Hypothalamus (tissue), 51 donors: ENCODE measurements around the gene GRM4.
A peak's percentile ranks its signal among the peaks of the same experiment; 100 is the strongest.

Experiments used
- DNase-seq, 51 donors: peaks; one replicate each; lab custom pipeline; 2025; lab: John Stamatoyannopoulos, UW

Gene GRM4

GRCh38 chr6:34113532-34113931 lies 32.4 kb downstream of the GRM4 start:
- DNase-seq, result no peak

GRCh38 chr6:34112126-34112525 lies 33.8 kb downstream of the GRM4 start:
- DNase-seq, result no peak

GRCh38 chr6:34110610-34111009 lies 35.3 kb downstream of the GRM4 start:
- no peak for DNase-seq

- DNase-seq, result no peak
Measured at GRCh38 chr6:34108176-34108575, 37.7 kb downstream of the GRM4 start.

GRCh38 chr6:34106900-34107299 lies 39.0 kb downstream of the GRM4 start:
- DNase-seq, result no peak

- DNase-seq, result no peak
Measured at GRCh38 chr6:34106421-34106820, 39.5 kb downstream of the GRM4 start.

- DNase-seq, result no peak
Measured at GRCh38 chr6:34104628-34105027, 41.3 kb downstream of the GRM4 start.

- DNase-seq, result no peak
Measured at GRCh38 chr6:34104186-34104585, 41.7 kb downstream of the GRM4 start.

GRCh38 chr6:34103321-34103720 lies 42.6 kb downstream of the GRM4 start:
- no peak for DNase-seq

- no peak for DNase-seq
Measured at GRCh38 chr6:34102696-34103095, 43.2 kb downstream of the GRM4 start.

- DNase-seq, result no peak
Measured at GRCh38 chr6:34102099-34102656, 43.7 kb downstream of the GRM4 start.

- DNase-seq, result no peak
Measured at GRCh38 chr6:34100788-34101187, 45.1 kb downstream of the GRM4 start.

- no peak for DNase-seq
Measured at GRCh38 chr6:34099878-34100277, 46.0 kb downstream of the GRM4 start.

- DNase-seq, result no peak
Measured at GRCh38 chr6:34098045-34098936, 47.6 kb downstream of the GRM4 start.

GRCh38 chr6:34096814-34097213 lies 49.1 kb downstream of the GRM4 start:
- no peak for DNase-seq

GRCh38 chr6:34096193-34096592 lies 49.7 kb downstream of the GRM4 start:
- DNase-seq, result no peak

- peak in 1 of 51 donors; percentile 24 for DNase-seq
Measured at GRCh38 chr6:34095741-34096140, 50.1 kb downstream of the GRM4 start.

GRCh38 chr6:34095136-34095505 lies 50.8 kb downstream of the GRM4 start:
- no peak for DNase-seq

GRCh38 chr6:34094474-34095135 lies 51.3 kb downstream of the GRM4 start:
- no peak for DNase-seq

- DNase-seq, result no peak
Measured at GRCh38 chr6:34093854-34094430, 51.9 kb downstream of the GRM4 start.

GRCh38 chr6:34093206-34093605 lies 52.7 kb downstream of the GRM4 start:
- DNase-seq, result no peak

- DNase-seq, result no peak
Measured at GRCh38 chr6:34092631-34093030, 53.3 kb downstream of the GRM4 start.
